GM12878 (cell line): ENCODE measurements around the gene ZNF397.

Source experiments
- ATF2 ChIP-seq: IDR thresholded peaks from 2 replicates; pipeline ENCODE4 v1.6.1; 2012; ENCODE audit warnings: low read length, inconsistent platforms
- CTCF ChIP-seq, 3 experiments: IDR thresholded peaks in 2 of 3; conservative IDR thresholded peaks in 1 of 3; 2 replicates each; pipeline ENCODE4 v1.5.1; 2011; ENCODE audit warnings: low read depth in 3 of 3, low read length in 3 of 3, mild to moderate bottlenecking in 3 of 3, control low read depth in 2 of 3, moderate library complexity in 2 of 3, inconsistent platforms in 1 of 3, mixed read lengths in 1 of 3; ENCODE audit not compliant: control insufficient read depth in 2 of 3, insufficient read depth in 1 of 3; ENCODE audit errors: extremely low read depth in 1 of 3
- FOS ChIP-seq: IDR thresholded peaks from 3 replicates; pipeline ENCODE4 v1.6.1; 2011; ENCODE audit warnings: borderline replicate concordance; ENCODE audit not compliant: insufficient read length; ENCODE audit errors: extremely low read depth
- SP1 ChIP-seq: IDR thresholded peaks from one replicate; pipeline ENCODE4 v1.6.1; 2011; ENCODE audit warnings: low read depth, low read length
- SRF ChIP-seq, 2 experiments: IDR thresholded peaks; 2 replicates each; pipeline ENCODE4 v1.6.1; 2011; ENCODE audit warnings: low read depth in 2 of 2, low read length in 2 of 2, mild to moderate bottlenecking in 1 of 2, moderate library complexity in 1 of 2
- TAF1 ChIP-seq: IDR thresholded peaks from 2 replicates; pipeline ENCODE4 v1.6.1; 2011; ENCODE audit warnings: mild to moderate bottlenecking, low read depth, low read length, borderline replicate concordance
- ZNF207 ChIP-seq: fragments of 450-650 bp; IDR thresholded peaks from 2 replicates; pipeline ENCODE4 v1.6.1; 2014; ENCODE audit warnings: antibody characterized with exemption, mild to moderate bottlenecking, borderline replicate concordance
- ZNF217 ChIP-seq: fragments of 450-650 bp; IDR thresholded peaks from 2 replicates; pipeline ENCODE4 v1.6.1; 2017; ENCODE audit warnings: antibody characterized with exemption, mild to moderate bottlenecking
- ZZZ3 ChIP-seq: IDR thresholded peaks from 2 replicates; pipeline ENCODE4 v1.6.1; 2011; ENCODE audit warnings: low read depth; ENCODE audit not compliant: control insufficient read depth, insufficient read length

GRCh38 chr18:35282353-35282752 is 41.5 kb downstream of the ZNF397 start:
- TF ChIP-seq ZNF217 (no peak), SP1 (no peak), TAF1 (no peak), CTCF (IDR thresholded peaks at IDR 0.05 in 2 of 3, conservative IDR thresholded peaks at IDR 0.05 in 1 of 3; ENCODE audit: control insufficient read depth in 2 of 3, extremely low read depth in 1 of 3, insufficient read depth in 1 of 3, low read depth in 3 of 3, low read length in 3 of 3) (no peak), SRF (IDR thresholded peaks at IDR 0.05; ENCODE audit: low read depth in 2 of 2, low read length in 2 of 2) (no peak), FOS (no peak), ZNF207 (no peak), ATF2 (no peak), ZZZ3 (no peak)
